ENCODE results near the gene AKR1B15.
A peak's percentile ranks its signal among the peaks of the same experiment; 100 is the strongest.

AKR1B15 gene

DNA sequence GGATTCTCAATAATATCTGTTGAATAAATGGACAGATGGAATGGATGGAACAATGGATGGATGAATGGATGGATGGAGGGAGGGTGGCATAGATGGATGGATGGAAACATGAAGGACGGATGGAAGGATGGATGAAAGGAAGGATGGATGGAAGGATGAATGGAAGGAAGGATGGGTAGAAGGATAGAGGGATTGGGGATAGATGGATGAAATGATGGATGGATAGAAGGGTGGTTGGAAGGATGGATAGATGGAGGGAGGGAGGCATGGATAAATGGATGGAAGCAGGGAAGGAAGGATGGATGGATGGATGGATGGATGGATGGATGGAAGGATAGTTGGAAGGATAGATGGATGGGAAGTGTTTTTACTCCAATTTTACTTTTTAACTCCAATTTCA is 35.4 kb downstream of the AKR1B15 start:
- H3K4me3 ChIP-seq (ENCODE audit: low read depth, low read length), result no peak overlapping the region
- TF ChIP-seq, protein P1, sequence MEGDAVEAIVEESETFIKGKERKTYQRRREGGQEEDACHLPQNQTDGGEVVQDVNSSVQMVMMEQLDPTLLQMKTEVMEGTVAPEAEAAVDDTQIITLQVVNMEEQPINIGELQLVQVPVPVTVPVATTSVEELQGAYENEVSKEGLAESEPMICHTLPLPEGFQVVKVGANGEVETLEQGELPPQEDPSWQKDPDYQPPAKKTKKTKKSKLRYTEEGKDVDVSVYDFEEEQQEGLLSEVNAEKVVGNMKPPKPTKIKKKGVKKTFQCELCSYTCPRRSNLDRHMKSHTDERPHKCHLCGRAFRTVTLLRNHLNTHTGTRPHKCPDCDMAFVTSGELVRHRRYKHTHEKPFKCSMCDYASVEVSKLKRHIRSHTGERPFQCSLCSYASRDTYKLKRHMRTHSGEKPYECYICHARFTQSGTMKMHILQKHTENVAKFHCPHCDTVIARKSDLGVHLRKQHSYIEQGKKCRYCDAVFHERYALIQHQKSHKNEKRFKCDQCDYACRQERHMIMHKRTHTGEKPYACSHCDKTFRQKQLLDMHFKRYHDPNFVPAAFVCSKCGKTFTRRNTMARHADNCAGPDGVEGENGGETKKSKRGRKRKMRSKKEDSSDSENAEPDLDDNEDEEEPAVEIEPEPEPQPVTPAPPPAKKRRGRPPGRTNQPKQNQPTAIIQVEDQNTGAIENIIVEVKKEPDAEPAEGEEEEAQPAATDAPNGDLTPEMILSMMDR (IDR thresholded peaks at IDR 0.05; ENCODE audit: control insufficient read depth, extremely low read depth, insufficient read depth), result no peak
- DNase-seq (ENCODE audit: low read depth), result no peak

DNA sequence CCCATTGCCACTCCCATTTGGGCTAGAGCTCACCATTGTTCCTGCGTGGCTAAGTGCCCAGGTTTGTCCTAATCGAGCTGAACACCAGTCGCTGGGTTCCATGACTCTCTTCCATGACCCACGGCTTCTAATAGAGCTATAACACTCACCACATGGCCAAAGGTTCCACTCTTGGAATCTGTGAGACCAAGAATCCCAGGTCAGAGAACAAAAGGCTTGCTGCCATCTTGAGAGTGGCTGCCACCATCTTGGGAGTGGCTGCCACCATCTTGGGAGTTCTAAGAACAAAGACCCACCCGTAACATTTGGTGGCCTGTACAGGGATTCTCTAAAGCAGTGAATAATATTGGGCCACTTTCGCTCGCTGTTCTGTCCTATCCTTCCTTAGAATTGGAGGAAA is 37.0 kb downstream of the AKR1B15 start:
- TF ChIP-seq, protein P1 (IDR thresholded peaks at IDR 0.05; ENCODE audit: control insufficient read depth, extremely low read depth, insufficient read depth), result no peak
- DNase-seq (ENCODE audit: low read depth), result no peak
- H3K4me3 ChIP-seq (ENCODE audit: low read depth, low read length), result no peak overlapping the region

- no peak overlapping the region for H3K4me3 ChIP-seq (ENCODE audit: low read depth, low read length)
- DNase-seq (ENCODE audit: low read depth), result no peak
- TF ChIP-seq, protein P1 (IDR thresholded peaks at IDR 0.05; ENCODE audit: control insufficient read depth, extremely low read depth, insufficient read depth), result no peak
Measured at GRCh38 chr7:134587750-134588149, 38.8 kb downstream of the AKR1B15 start.

DNA sequence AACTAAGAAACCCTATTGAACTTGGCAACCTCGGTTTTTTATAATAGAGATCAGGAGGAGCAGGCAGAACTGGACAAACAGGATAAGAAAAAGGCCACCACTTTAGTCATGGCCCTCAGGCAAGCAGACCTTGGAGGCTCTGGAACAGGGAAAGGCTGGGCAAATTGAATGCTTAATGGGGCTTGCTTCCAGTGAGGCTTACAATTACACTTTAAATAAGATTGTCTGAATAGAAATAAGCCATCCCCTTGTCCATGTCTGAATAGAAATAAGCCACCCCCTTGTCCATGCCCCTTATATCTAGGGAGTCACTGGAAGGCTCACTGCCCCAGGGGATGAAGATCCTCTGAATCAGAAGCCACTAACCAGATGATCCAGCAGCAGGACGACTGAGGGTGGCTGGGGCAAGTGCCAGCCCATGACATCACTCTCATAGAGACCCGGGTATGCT is 40.6 kb downstream of the AKR1B15 start:
- DNase-seq (ENCODE audit: low read depth), result peak; percentile 50
- H3K4me3 ChIP-seq (ENCODE audit: low read depth, low read length), result no peak overlapping the region
- TF ChIP-seq, protein P1 (IDR thresholded peaks at IDR 0.05; ENCODE audit: control insufficient read depth, extremely low read depth, insufficient read depth), result no peak

DNA sequence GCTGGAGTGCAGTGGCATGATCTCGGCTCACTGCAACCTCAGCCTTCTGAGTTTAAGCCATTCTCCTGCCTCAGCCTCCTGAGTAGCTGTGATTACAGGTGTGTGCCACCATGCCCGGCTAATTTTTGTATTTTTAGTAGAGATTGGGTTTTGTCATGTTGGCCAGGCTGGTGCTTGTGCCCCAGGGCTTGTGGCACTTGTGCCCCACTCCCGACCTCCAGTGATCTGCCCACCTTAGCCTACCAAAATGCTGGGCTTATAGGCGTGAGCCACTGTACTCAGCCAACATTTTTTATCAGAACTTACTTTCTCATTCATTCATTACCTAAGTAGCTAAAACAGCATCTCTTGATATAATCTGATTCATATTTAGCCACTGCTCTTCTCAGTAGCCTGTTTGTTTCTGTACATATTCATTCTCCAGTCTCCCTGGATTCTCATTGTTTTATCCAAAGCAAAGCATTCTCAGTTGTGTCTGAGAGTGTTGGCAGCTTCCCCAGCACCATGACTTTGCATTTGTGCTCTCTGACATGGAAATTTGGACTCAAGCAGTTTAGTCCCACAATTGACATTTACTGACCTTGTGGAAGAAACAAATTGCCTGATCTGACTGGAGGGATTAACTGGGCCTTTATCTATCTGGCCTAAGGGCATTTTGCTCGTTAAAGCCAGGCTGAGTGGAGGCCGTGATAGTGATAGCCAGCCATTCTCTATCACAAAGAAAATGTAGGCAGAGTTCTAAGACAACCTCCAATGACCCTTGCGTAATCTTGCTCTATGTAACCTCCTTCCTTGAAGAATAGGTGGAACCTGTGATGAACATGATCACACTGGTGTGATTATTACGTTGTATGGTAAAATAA is 44.9 kb downstream of the AKR1B15 start:
- TF ChIP-seq, protein P1 (IDR thresholded peaks at IDR 0.05; ENCODE audit: control insufficient read depth, extremely low read depth, insufficient read depth), result no peak
- no peak overlapping the region for H3K4me3 ChIP-seq (ENCODE audit: low read depth, low read length)
- no peak for DNase-seq (ENCODE audit: low read depth)

DNA sequence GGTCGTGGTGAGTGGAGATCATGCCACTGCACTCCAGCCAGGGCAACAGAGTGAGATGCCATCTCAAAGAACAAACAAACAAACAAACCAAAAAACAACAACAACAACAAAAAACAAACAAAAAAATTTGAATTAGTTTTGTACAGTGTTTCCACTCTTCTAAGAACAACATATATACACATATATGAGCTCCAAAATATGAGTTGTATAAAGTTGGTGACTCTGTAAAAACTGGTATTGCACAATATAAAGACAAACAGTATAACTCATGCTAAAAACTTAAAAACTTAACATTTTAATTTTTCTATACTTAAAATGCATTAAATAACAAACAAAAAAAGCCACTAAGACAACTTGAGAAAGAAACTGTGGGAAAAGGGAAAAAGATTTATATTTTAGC is 46.0 kb downstream of the AKR1B15 start:
- no peak for DNase-seq (ENCODE audit: low read depth)
- no peak overlapping the region for H3K4me3 ChIP-seq (ENCODE audit: low read depth, low read length)
- TF ChIP-seq, protein P1 (IDR thresholded peaks at IDR 0.05; ENCODE audit: control insufficient read depth, extremely low read depth, insufficient read depth), result no peak

GRCh38 chr7:134599371-134599770 is 50.5 kb downstream of the AKR1B15 start:
- no peak for DNase-seq (ENCODE audit: low read depth)
- H3K4me3 ChIP-seq (ENCODE audit: low read depth, low read length), result no peak overlapping the region
- TF ChIP-seq, protein P1 (IDR thresholded peaks at IDR 0.05; ENCODE audit: control insufficient read depth, extremely low read depth, insufficient read depth), result no peak

All from LNCaP clone FGC (cell line).